ENCODE results near the gene MTG1. TPM values are rescaled to one million over a fixed set of nuclear protein-coding genes. Genes with fewer than 3 reads are reported as not detected.

The MTG1 gene
- total RNA-seq, 5 donors from 2014 or later (not counting 1 experiment from before 2014, with no cell fraction given) = 46.7 to 79.3 (median 69.4) TPM

DNA sequence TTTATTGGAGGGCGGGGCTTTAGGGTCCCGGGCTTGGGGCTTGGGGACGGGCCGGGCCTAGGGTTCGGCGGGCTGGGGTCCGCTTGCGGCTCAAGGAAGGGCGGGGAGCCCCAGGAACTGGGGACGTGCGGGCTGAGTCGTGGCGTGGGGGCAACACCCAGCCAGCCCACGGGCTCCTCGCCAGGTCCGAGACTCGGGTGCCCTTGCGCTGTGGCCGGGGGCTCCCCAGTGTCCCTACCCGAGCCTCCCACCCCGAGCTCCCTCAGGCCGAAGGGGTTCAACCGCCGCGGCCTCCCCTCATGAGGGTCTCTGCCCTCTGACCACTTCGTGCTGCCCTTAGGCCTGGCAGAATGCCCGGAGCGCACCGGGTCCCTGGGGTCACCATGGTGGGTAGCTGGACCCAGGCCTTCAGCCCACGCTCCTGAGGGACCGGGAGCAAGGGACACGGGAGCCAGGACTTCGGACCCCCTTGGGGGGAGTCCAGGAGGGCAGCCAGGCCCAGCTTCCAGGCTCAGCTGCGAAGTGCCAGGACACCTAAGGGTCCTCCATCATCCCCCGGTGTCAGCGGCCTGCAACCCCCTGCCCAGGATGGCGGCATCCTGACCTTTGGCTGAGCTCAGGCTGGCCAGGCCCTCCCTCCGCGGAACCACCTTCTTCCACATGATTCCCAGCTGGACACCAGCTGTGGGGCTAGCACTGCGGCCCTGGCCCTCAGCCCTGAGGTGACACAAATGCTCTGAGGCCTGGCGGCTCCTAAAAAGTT lies 35.6 kb upstream of the MTG1 start:
- Histone ChIP-seq H3K36me3 (ENCODE audit: control insufficient read depth in 2 of 2, extremely low read depth in 1 of 2, insufficient read depth in 1 of 2, low read length in 1 of 2) (peaks cover 0 to 3% of the 10 kb centered on the region in 2 donors), H3K27ac (ENCODE audit: low read length) (no peak overlapping the region), H3K4me3 (ENCODE audit: control insufficient read depth in 1 of 2, extremely low read depth in 1 of 2, low read length in 1 of 2) (no peak overlapping the region), H3K27me3 (replicated peaks in 1 of 2; ENCODE audit: control insufficient read depth in 2 of 2, extremely low read depth in 1 of 2, insufficient read depth in 2 of 2, low read length in 1 of 2) (peaks cover 0 to 5% of the 10 kb centered on the region in 2 experiments), H3K9me3 (no peaks in the 10 kb centered on the region), H3K4me1 (ENCODE audit: control insufficient read depth in 1 of 2, extremely low read depth in 1 of 2, insufficient read depth in 2 of 2, low read length in 2 of 2) (peaks cover 0 to 19% of the 10 kb centered on the region in 2 experiments)
- no peaks in the 10 kb centered on the region for H3K27me3 Mint-ChIP-seq
- DNase-seq = peak in 2 of 35 experiments; percentile 23 to 30
- H3K9me3 Mint-ChIP-seq = no peaks in the 10 kb centered on the region
- no peak overlapping the region for H3K27ac Mint-ChIP-seq
- ChIA-PET POLR2A (interaction anchor here in 1 of 2 donors (0.6 kb wide), 1 partner anchor 91 kb away, joined by 9 read pairs; no protein-coding TSS in a partner anchor), CTCF (interaction anchor here in 1 of 2 donors (1.8 kb wide), 1 partner anchor 28 kb away, joined by 3 read pairs; no protein-coding TSS in a partner anchor)
- peaks cover 0 to 13% (median 1%) of the 10 kb centered on the region in 3 donors for H3K4me1 Mint-ChIP-seq
- no peak for ATAC-seq (replicated peaks in 1 of 4)
- H3K4me3 Mint-ChIP-seq = peak overlapping the region; percentile 28 to 68 (median 31)
- peaks cover 10% of the 10 kb centered on the region for H3K36me3 Mint-ChIP-seq
- WGBS (ENCODE audit: insufficient coverage) = 91% methylated on average over 39 of the region's 41 CpGs

DNA sequence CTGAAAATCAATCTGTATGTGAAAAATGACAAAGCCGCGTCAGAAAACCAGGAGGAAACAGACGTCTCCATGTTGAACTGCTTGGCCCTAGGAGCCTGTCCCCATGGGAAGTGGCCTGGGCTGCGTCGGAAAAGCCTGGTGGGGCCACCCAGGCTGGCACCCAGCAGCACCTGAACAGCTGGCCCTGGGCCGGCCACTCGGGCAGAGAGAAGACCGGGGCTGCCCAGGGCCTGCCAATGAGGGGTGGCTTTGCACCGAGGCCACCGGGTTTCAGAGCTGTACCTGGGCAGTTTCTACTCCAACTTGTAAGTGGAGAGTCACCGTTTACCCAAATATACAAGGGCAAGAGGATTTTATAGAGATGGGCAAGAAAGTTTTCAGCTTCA lies 35.0 kb upstream of the MTG1 start:
- 88% methylated on average over 8 of the region's 11 CpGs for WGBS (ENCODE audit: insufficient coverage)
- Histone ChIP-seq H3K9me3 (no peaks in the 10 kb centered on the region), H3K27ac (ENCODE audit: low read length) (no peak overlapping the region), H3K36me3 (ENCODE audit: control insufficient read depth in 2 of 2, extremely low read depth in 1 of 2, insufficient read depth in 1 of 2, low read length in 1 of 2) (peaks cover 0 to 3% of the 10 kb centered on the region in 2 donors), H3K4me3 (ENCODE audit: control insufficient read depth in 1 of 2, extremely low read depth in 1 of 2, low read length in 1 of 2) (no peak overlapping the region), H3K27me3 (replicated peaks in 1 of 2; ENCODE audit: control insufficient read depth in 2 of 2, extremely low read depth in 1 of 2, insufficient read depth in 2 of 2, low read length in 1 of 2) (peaks cover 0 to 5% of the 10 kb centered on the region in 2 experiments), H3K4me1 (ENCODE audit: control insufficient read depth in 1 of 2, extremely low read depth in 1 of 2, insufficient read depth in 2 of 2, low read length in 2 of 2) (peaks cover 0 to 19% of the 10 kb centered on the region in 2 experiments)
- Mint-ChIP-seq H3K27ac (no peak overlapping the region), H3K27me3 (no peaks in the 10 kb centered on the region), H3K9me3 (no peaks in the 10 kb centered on the region), H3K4me1 (peaks cover 0 to 13% (median 1%) of the 10 kb centered on the region in 3 donors), H3K4me3 (peak overlapping the region in 2 of 3 donors; percentile 28 to 31), H3K36me3 (peaks cover 10% of the 10 kb centered on the region)
- ATAC-seq (replicated peaks in 1 of 4) = no peak
- ChIA-PET POLR2A (no interaction called here), CTCF (interaction anchor here in 1 of 2 donors (1.0 kb wide), 1 partner anchor 29 kb away, joined by 4 read pairs; no protein-coding TSS in a partner anchor)
- DNase-seq = no peak

- 62% methylated on average over 6 of the region's 6 CpGs for WGBS (ENCODE audit: insufficient coverage)
- Histone ChIP-seq H3K27me3 (replicated peaks in 1 of 2; ENCODE audit: control insufficient read depth in 2 of 2, extremely low read depth in 1 of 2, insufficient read depth in 2 of 2, low read length in 1 of 2) (peaks cover 0 to 5% of the 10 kb centered on the region in 2 experiments), H3K4me1 (ENCODE audit: control insufficient read depth in 1 of 2, extremely low read depth in 1 of 2, insufficient read depth in 2 of 2, low read length in 2 of 2) (peaks cover 0 to 19% of the 10 kb centered on the region in 2 experiments), H3K4me3 (ENCODE audit: control insufficient read depth in 1 of 2, extremely low read depth in 1 of 2, low read length in 1 of 2) (no peak overlapping the region), H3K36me3 (ENCODE audit: control insufficient read depth in 2 of 2, extremely low read depth in 1 of 2, insufficient read depth in 1 of 2, low read length in 1 of 2) (peaks cover 0 to 7% of the 10 kb centered on the region in 2 donors), H3K27ac (ENCODE audit: low read length) (no peak overlapping the region), H3K9me3 (no peaks in the 10 kb centered on the region)
- CTCF ChIA-PET = interaction anchor here in 1 of 2 donors (0.6 to 1.0 kb wide), 2 partner anchors 30 to 57 kb away, joined by 3 to 4 read pairs; no protein-coding TSS in a partner anchor
- peaks cover 0 to 13% (median 1%) of the 10 kb centered on the region in 3 donors for H3K4me1 Mint-ChIP-seq
- ATAC-seq (replicated peaks in 1 of 4) = no peak
- peak in 18 of 35 experiments; percentile 13 to 64 (median 36) for DNase-seq
- H3K4me3 Mint-ChIP-seq = no peak overlapping the region
- H3K27me3 Mint-ChIP-seq = no peaks in the 10 kb centered on the region
- peaks cover 12% of the 10 kb centered on the region for H3K36me3 Mint-ChIP-seq
- POLR2A ChIA-PET = no interaction called here
- peak overlapping the region in 1 of 2 donors; percentile 78 for H3K27ac Mint-ChIP-seq
- no peaks in the 10 kb centered on the region for H3K9me3 Mint-ChIP-seq
These were observed 34.4 kb upstream of the MTG1 start for GRCh38 chr10:133359554-133359971.

- Mint-ChIP-seq H3K4me1 (peaks cover 0 to 13% (median 1%) of the 10 kb centered on the region in 3 donors), H3K27ac (peak overlapping the region; percentile 50 to 78), H3K4me3 (no peak overlapping the region), H3K36me3 (peaks cover 15% of the 10 kb centered on the region), H3K27me3 (no peaks in the 10 kb centered on the region), H3K9me3 (no peaks in the 10 kb centered on the region)
- 92% methylated on average over 16 of the region's 17 CpGs for WGBS (ENCODE audit: insufficient coverage)
- Histone ChIP-seq H3K27me3 (replicated peaks in 1 of 2; ENCODE audit: control insufficient read depth in 2 of 2, extremely low read depth in 1 of 2, insufficient read depth in 2 of 2, low read length in 1 of 2) (peaks cover 0 to 5% of the 10 kb centered on the region in 2 experiments), H3K36me3 (ENCODE audit: control insufficient read depth in 2 of 2, extremely low read depth in 1 of 2, insufficient read depth in 1 of 2, low read length in 1 of 2) (peaks cover 0 to 10% of the 10 kb centered on the region in 2 donors), H3K4me1 (ENCODE audit: control insufficient read depth in 1 of 2, extremely low read depth in 1 of 2, insufficient read depth in 2 of 2, low read length in 2 of 2) (peaks cover 0 to 19% of the 10 kb centered on the region in 2 experiments), H3K9me3 (no peaks in the 10 kb centered on the region), H3K27ac (ENCODE audit: low read length) (no peak overlapping the region), H3K4me3 (ENCODE audit: control insufficient read depth in 1 of 2, extremely low read depth in 1 of 2, low read length in 1 of 2) (no peak overlapping the region)
- DNase-seq (no peak), ATAC-seq (replicated peaks in 1 of 4) (no peak)
- ChIA-PET POLR2A (no interaction called here), CTCF (interaction anchor here in 1 of 2 donors (0.6 to 1.0 kb wide), 2 partner anchors 31 to 57 kb away, joined by 3 to 4 read pairs; no protein-coding TSS in a partner anchor)
These were observed 33.9 kb upstream of the MTG1 start for GRCh38 chr10:133359972-133360610.

DNA sequence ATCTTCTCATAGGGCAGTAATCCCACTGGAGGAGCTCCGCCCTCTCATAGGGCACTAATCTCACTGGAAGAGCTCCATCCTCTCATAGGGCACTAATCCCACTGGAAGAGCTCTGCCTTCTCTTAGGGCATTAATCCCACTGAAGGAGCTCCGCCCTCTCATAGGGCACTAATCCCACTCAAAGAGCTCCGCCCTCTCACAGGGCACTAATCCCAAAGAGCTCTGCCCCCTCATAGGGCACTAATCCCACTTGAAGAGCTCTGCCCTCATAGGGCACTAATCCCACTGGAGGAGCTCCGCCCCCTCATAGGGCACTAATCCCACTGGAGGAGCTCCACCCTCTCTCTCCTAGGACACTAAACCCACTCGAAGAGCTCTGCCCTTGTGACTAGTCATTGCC lies 32.7 kb upstream of the MTG1 start:
- Histone ChIP-seq H3K27ac (ENCODE audit: low read length) (no peak overlapping the region), H3K4me3 (ENCODE audit: control insufficient read depth in 1 of 2, extremely low read depth in 1 of 2, low read length in 1 of 2) (no peak overlapping the region), H3K4me1 (ENCODE audit: control insufficient read depth in 1 of 2, extremely low read depth in 1 of 2, insufficient read depth in 2 of 2, low read length in 2 of 2) (peaks cover 0 to 16% of the 10 kb centered on the region in 2 experiments), H3K27me3 (replicated peaks in 1 of 2; ENCODE audit: control insufficient read depth in 2 of 2, extremely low read depth in 1 of 2, insufficient read depth in 2 of 2, low read length in 1 of 2) (peaks cover 0 to 5% of the 10 kb centered on the region in 2 experiments), H3K9me3 (no peaks in the 10 kb centered on the region), H3K36me3 (ENCODE audit: control insufficient read depth in 2 of 2, extremely low read depth in 1 of 2, insufficient read depth in 1 of 2, low read length in 1 of 2) (peaks cover 8 to 21% of the 10 kb centered on the region in 2 donors)
- H3K9me3 Mint-ChIP-seq = no peaks in the 10 kb centered on the region
- WGBS (ENCODE audit: insufficient coverage) = 94% methylated on average over 2 of the region's 5 CpGs
- no peak for DNase-seq
- ChIA-PET CTCF (no interaction called here), POLR2A (interaction anchor here (0.5 to 0.6 kb wide), 2 partner anchors 14 to 37 kb away, joined by 3 read pairs; no protein-coding TSS in a partner anchor)
- peaks cover 0 to 10% (median 1%) of the 10 kb centered on the region in 3 donors for H3K4me1 Mint-ChIP-seq
- no peaks in the 10 kb centered on the region for H3K27me3 Mint-ChIP-seq
- no peak for ATAC-seq (replicated peaks in 1 of 4)
- H3K36me3 Mint-ChIP-seq = peaks cover 15% of the 10 kb centered on the region
- H3K4me3 Mint-ChIP-seq = peak overlapping the region in 1 of 3 donors; percentile 7
- peak overlapping the region; percentile 66 to 80 for H3K27ac Mint-ChIP-seq

All from T-cell (primary cell).